A549 (cell line): ENCODE data around the gene ICAM4. TPM values are rescaled to one million over a fixed set of nuclear protein-coding genes. Genes with fewer than 3 reads are reported as not detected.
A peak's percentile ranks its signal among the peaks of the same experiment; 100 is the strongest.

Experiments
- ATAC-seq, 2 experiments: fragments of 200-7000 bp in 1 of 2; fragments of >200 bp in 1 of 2; cut with Nextera tagmentation in 1 of 2; cut with Tn5 transposase in 1 of 2; 3 replicates each; pipeline versions ENCODE4 v1.8.0 to v1.9.1; 2018 to 2020; ENCODE audit warnings: mild to moderate bottlenecking in 1 of 2, moderate library complexity in 1 of 2
- CTCF ChIA-PET: fragments of 300-600 bp; sonication (Branson Sonifier 250); formaldehyde crosslinking; extraction: SDS; loops from one replicate; lab custom pipeline; 2021; ENCODE audit warnings: antibody characterized with exemption, inconsistent platforms; lab: Yijun Ruan, JAX
- POLR2A ChIA-PET: fragments of 350-600 bp; formaldehyde crosslinking; extraction: SDS; loops from one replicate; lab custom pipeline; 2021; ENCODE audit warnings: antibody characterized with exemption, inconsistent platforms; lab: Yijun Ruan, JAX
- DNase-seq, 2 experiments: peaks; one replicate each; pipeline versions ENCODE4 v3.0.0 to v3.0.0-alpha.2; 2011 to 2016; ENCODE audit warnings: low read depth in 1 of 2, low spot score in 1 of 2
- FAIRE-seq: peaks from 2 replicates; lab custom pipeline; 2011; peaks lifted over from hg19 to GRCh38; lab: Jason Lieb, UNC
- H3K27ac ChIP-seq, 2 experiments: fragments of >200 bp; sonication (Bioruptor Twin); formaldehyde crosslinking; 3 replicates each; pipeline ENCODE4 v1.5.1; 2016 to 2017
- H3K4me1 ChIP-seq: fragments of >200 bp; sonication (Bioruptor Twin); formaldehyde crosslinking; 3 replicates; pipeline ENCODE4 v1.6.1; 2016
- H3K4me2 ChIP-seq: fragments of >200 bp; sonication (Bioruptor Twin); formaldehyde crosslinking; 3 replicates; pipeline ENCODE4 v1.6.1; 2016
- H3K4me3 ChIP-seq: fragments of >200 bp; sonication (Bioruptor Twin); formaldehyde crosslinking; 3 replicates; pipeline ENCODE4 v1.5.1; 2016
- H3K9me3 ChIP-seq: fragments of >200 bp; sonication (Bioruptor Twin); formaldehyde crosslinking; 3 replicates; pipeline ENCODE4 v1.6.1; 2016
- ATOH8 ChIP-seq: fragments of 250-450 bp; sonication (Bioruptor Pico); IDR thresholded peaks from 2 replicates; pipeline ENCODE4 v1.5.0; 2020; ENCODE audit warnings: low read depth, mild to moderate bottlenecking, moderate library complexity
- BHLHE40 ChIP-seq: IDR thresholded peaks from 2 replicates; pipeline ENCODE4 v1.6.1; 2012; ENCODE audit warnings: low read depth, low read length, inconsistent platforms
- CBX8 ChIP-seq: fragments of 200-600 bp; sonication (generic); IDR thresholded peaks from 2 replicates; pipeline ENCODE4 v1.6.1; 2016
- CHD4 ChIP-seq: fragments of 200-600 bp; sonication (generic); IDR thresholded peaks from 2 replicates; pipeline ENCODE4 v1.6.1; 2016; ENCODE audit warnings: antibody characterized with exemption, mild to moderate bottlenecking, borderline replicate concordance
- CTCF ChIP-seq: fragments of >200 bp; sonication (Bioruptor Twin); formaldehyde crosslinking; IDR thresholded peaks from 3 replicates; pipeline ENCODE4 v1.5.1; 2016
- E2F6 ChIP-seq: IDR thresholded peaks from 2 replicates; pipeline ENCODE4 v1.6.1; 2012; ENCODE audit warnings: low read depth, borderline replicate concordance
- EHMT2 ChIP-seq: fragments of 200-600 bp; sonication (generic); IDR thresholded peaks from 2 replicates; pipeline ENCODE4 v1.6.1; 2016; ENCODE audit warnings: antibody characterized with exemption, low read depth, mild to moderate bottlenecking, moderate library complexity
- ESRRA ChIP-seq: fragments of 150-350 bp; IDR thresholded peaks from 2 replicates; pipeline ENCODE4 v1.6.1; 2014; ENCODE audit warnings: mild to moderate bottlenecking, low read length, borderline replicate concordance
- FOSL2 ChIP-seq, 2 experiments: fragments of 450-650 bp in 1 of 2; fragments of >200 bp in 1 of 2; sonication (Bioruptor Twin) in 1 of 2; formaldehyde crosslinking; IDR thresholded peaks; 2 replicates each; pipeline versions ENCODE4 v1.5.0 to v1.6.1; 2016 to 2020; ENCODE audit warnings: mild to moderate bottlenecking in 1 of 2, moderate library complexity in 1 of 2
- GATA3 ChIP-seq: IDR thresholded peaks from 2 replicates; pipeline ENCODE4 v1.6.1; 2012; ENCODE audit warnings: borderline replicate concordance
- HDAC2 ChIP-seq: fragments of 200-600 bp; sonication (generic); IDR thresholded peaks from 2 replicates; pipeline ENCODE4 v1.6.1; 2016
- HMGXB4 ChIP-seq: fragments of 250-450 bp; sonication (Bioruptor Pico); IDR thresholded peaks from 2 replicates; pipeline ENCODE4 v1.5.0; 2021; ENCODE audit warnings: mild to moderate bottlenecking, moderate library complexity, borderline replicate concordance
- HOXA7 ChIP-seq: fragments of 250-450 bp; sonication (Bioruptor Pico); IDR thresholded peaks from 2 replicates; pipeline ENCODE4 v1.5.0; 2020; ENCODE audit warnings: mild to moderate bottlenecking, moderate library complexity
- HOXB13 ChIP-seq: fragments of 250-450 bp; sonication (Bioruptor Pico); IDR thresholded peaks from 2 replicates; pipeline ENCODE4 v1.5.0; 2020; ENCODE audit warnings: low read depth, mild to moderate bottlenecking, moderate library complexity
- HOXB5 ChIP-seq: fragments of 250-450 bp; sonication (Bioruptor Pico); IDR thresholded peaks from 2 replicates; pipeline ENCODE4 v1.5.0; 2020; ENCODE audit warnings: mild to moderate bottlenecking, moderate library complexity
- KDM5A ChIP-seq: fragments of 200-600 bp; sonication (generic); IDR thresholded peaks from 2 replicates; pipeline ENCODE4 v1.6.1; 2016; ENCODE audit warnings: antibody characterized with exemption, mild to moderate bottlenecking
- MAX ChIP-seq: IDR thresholded peaks from 2 replicates; pipeline ENCODE4 v1.6.1; 2012
- MYC ChIP-seq: IDR thresholded peaks from 2 replicates; pipeline ENCODE4 v1.6.1; 2012; ENCODE audit warnings: mild to moderate bottlenecking, inconsistent platforms, low read length, improper control_type of control experiment, borderline replicate concordance
- NR3C1 ChIP-seq: fragments of >200 bp; sonication (Bioruptor Twin); formaldehyde crosslinking; IDR thresholded peaks from 3 replicates; pipeline ENCODE4 v1.6.1; 2017
- PHF8 ChIP-seq: fragments of 200-600 bp; sonication (generic); IDR thresholded peaks from 2 replicates; pipeline ENCODE4 v1.6.1; 2016; ENCODE audit warnings: low read depth, mild to moderate bottlenecking, antibody characterized with exemption, moderate library complexity, borderline replicate concordance
- POLR2A ChIP-seq: IDR thresholded peaks from 2 replicates; pipeline ENCODE4 v1.6.1; 2012; ENCODE audit warnings: mild to moderate bottlenecking, low read length
- POLR2AphosphoS2 ChIP-seq: conservative IDR thresholded peaks from 2 replicates; pipeline ENCODE4 v1.6.1; 2012; ENCODE audit warnings: low read length, improper control_type of control experiment, inconsistent platforms
- RCOR1 ChIP-seq: fragments of 150-350 bp; IDR thresholded peaks from 2 replicates; pipeline ENCODE4 v1.6.1; 2014; ENCODE audit warnings: antibody characterized with exemption, low read length, low read depth
- RFX5 ChIP-seq: fragments of 450-650 bp; IDR thresholded peaks from 2 replicates; pipeline ENCODE4 v1.7.1; 2014; ENCODE audit warnings: antibody characterized with exemption, mild to moderate bottlenecking, moderate library complexity
- RNF2 ChIP-seq: fragments of 200-600 bp; sonication (generic); IDR thresholded peaks from 2 replicates; pipeline ENCODE4 v1.6.1; 2016; ENCODE audit warnings: low read depth, mild to moderate bottlenecking, antibody characterized with exemption, moderate library complexity, borderline replicate concordance
- SMC3 ChIP-seq: fragments of >200 bp; sonication (Bioruptor Twin); formaldehyde crosslinking; IDR thresholded peaks from 3 replicates; pipeline ENCODE4 v1.6.1; 2018; ENCODE audit warnings: inconsistent platforms
- SREBF2 ChIP-seq: fragments of 450-650 bp; IDR thresholded peaks from 2 replicates; pipeline ENCODE4 v1.6.1; 2014; ENCODE audit warnings: mild to moderate bottlenecking, moderate library complexity
- USF2 ChIP-seq: fragments of 450-650 bp; IDR thresholded peaks from 2 replicates; pipeline ENCODE4 v1.6.1; 2014; ENCODE audit warnings: antibody characterized with exemption
- ZC3H11A ChIP-seq: fragments of 450-650 bp; IDR thresholded peaks from 2 replicates; pipeline ENCODE4 v1.6.1; 2014; ENCODE audit warnings: antibody characterized with exemption, mild to moderate bottlenecking
- ZFP36 ChIP-seq: fragments of 450-650 bp; IDR thresholded peaks from 2 replicates; pipeline ENCODE4 v1.6.1; 2014; ENCODE audit warnings: borderline replicate concordance; ENCODE audit not compliant: partially characterized antibody
- ZNF302 ChIP-seq: fragments of 250-450 bp; sonication (Bioruptor Pico); IDR thresholded peaks from 2 replicates; pipeline ENCODE4 v1.9.0; 2021; ENCODE audit warnings: inconsistent platforms, mild to moderate bottlenecking, moderate library complexity
- WGBS: methylation state at CpG from one replicate; pipeline ENCODE4 v1.1.6; 2017; ENCODE audit errors: missing lambda C conversion rate; 5-methylcytosine and 5-hydroxymethylcytosine counted together
- polyA plus RNA-seq, 4 experiments: library from polyadenylated mRNA; depleted of rRNA in 3 of 4; stranded (reverse); fragments of >200 nt; fragmentation: RNase III in 1 of 4; extraction: RNeasy Plus Mini Kit Qiagen cat#74134 plus additional on column Dnase treatment in 1 of 4; gene quantifications; 2 replicates in 3 of 4; 3 replicates in 1 of 4; pipeline ENCODE4 v1.2.3, GENCODE V29; 2011 to 2017
- TF ChIP-seq, protein P1 (sequence below): IDR thresholded peaks from 2 replicates; pipeline ENCODE4 v1.6.1; 2012
- TF ChIP-seq, protein P2 (sequence below): fragments of >200 bp; sonication (Bioruptor Twin); formaldehyde crosslinking; IDR thresholded peaks from 2 replicates; pipeline ENCODE4 v1.6.1; 2016

Gene ICAM4
- polyA plus RNA-seq, 2 of the 4 experiments (the other 2 are of a cell fraction): not detected

- peaks cover 12% of the 10 kb centered on the region for H3K4me1 ChIP-seq
- ATAC-seq: peak; percentile 84 to 90
- DNase-seq: peak; percentile 64 to 76
- H3K4me2 ChIP-seq: peak within 1 kb of the TSS; percentile 82
- H3K9me3 ChIP-seq: no peaks in the 10 kb centered on the region
- H3K27ac ChIP-seq: peak within 1 kb of the TSS; percentile 87 to 95
- no peak for FAIRE-seq
- peak within 1 kb of the TSS; percentile 73 for H3K4me3 ChIP-seq
- 4% methylated on average over 26 of the region's 55 CpGs for WGBS
- POLR2A ChIA-PET: interaction anchor here (0.5 to 1.0 kb wide), 2 partner anchors 15 to 18 kb away, joined by 3 to 7 read pairs; partner anchors contain the start of gene RAVER1
- CTCF ChIA-PET: interaction anchor here (0.5 to 1.3 kb wide), 2 partner anchors 8 to 73 kb away, joined by 3 to 5 read pairs; no protein-coding TSS in a partner anchor
- TF ChIP-seq HOXB5: no peak
- TF ChIP-seq NR3C1: no peak
- no peak for TF ChIP-seq CBX8
- no peak for TF ChIP-seq ESRRA
- no peak for TF ChIP-seq MYC
- no peak for TF ChIP-seq HMGXB4 (CRISPR knock-in tag)
- TF ChIP-seq ZC3H11A: no peak
- TF ChIP-seq HOXA7: no peak
- TF ChIP-seq FOSL2 (IDR thresholded peaks at IDR 0.05): no peak
- peak; percentile 64 for TF ChIP-seq FOSL2 (CRISPR knock-in tag; IDR thresholded peaks at IDR 0.05)
- no peak for TF ChIP-seq RCOR1
- TF ChIP-seq MAX: peak; percentile 70
- TF ChIP-seq PHF8: peak; percentile 41; the same call in 1 of the 2 replicates
- no peak for TF ChIP-seq EHMT2
- TF ChIP-seq POLR2A: peak; percentile 73
- TF ChIP-seq, protein P1, sequence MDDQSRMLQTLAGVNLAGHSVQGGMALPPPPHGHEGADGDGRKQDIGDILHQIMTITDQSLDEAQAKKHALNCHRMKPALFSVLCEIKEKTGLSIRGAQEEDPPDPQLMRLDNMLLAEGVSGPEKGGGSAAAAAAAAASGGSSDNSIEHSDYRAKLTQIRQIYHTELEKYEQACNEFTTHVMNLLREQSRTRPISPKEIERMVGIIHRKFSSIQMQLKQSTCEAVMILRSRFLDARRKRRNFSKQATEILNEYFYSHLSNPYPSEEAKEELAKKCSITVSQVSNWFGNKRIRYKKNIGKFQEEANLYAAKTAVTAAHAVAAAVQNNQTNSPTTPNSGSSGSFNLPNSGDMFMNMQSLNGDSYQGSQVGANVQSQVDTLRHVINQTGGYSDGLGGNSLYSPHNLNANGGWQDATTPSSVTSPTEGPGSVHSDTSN: no peak
- no peak for TF ChIP-seq HDAC2
- TF ChIP-seq RFX5: no peak
- peak; percentile 94 for TF ChIP-seq USF2
- peak; percentile 90 for TF ChIP-seq KDM5A
- TF ChIP-seq SMC3: no peak
- TF ChIP-seq ZFP36: no peak
- TF ChIP-seq POLR2AphosphoS2: peak; percentile 93
- no peak for TF ChIP-seq HOXB13 (CRISPR knock-in tag)
- TF ChIP-seq RNF2: no peak
- no peak for TF ChIP-seq SREBF2
- no peak for TF ChIP-seq ATOH8 (CRISPR knock-in tag)
- TF ChIP-seq CTCF: no peak
- no peak for TF ChIP-seq ZNF302 (CRISPR knock-in tag)
- no peak for TF ChIP-seq E2F6
- TF ChIP-seq, protein P2, sequence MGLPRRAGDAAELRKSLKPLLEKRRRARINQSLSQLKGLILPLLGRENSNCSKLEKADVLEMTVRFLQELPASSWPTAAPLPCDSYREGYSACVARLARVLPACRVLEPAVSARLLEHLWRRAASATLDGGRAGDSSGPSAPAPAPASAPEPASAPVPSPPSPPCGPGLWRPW: no peak
- TF ChIP-seq GATA3: no peak
- no peak for TF ChIP-seq CHD4
- peak; percentile 35; the same call in 1 of the 2 replicates for TF ChIP-seq BHLHE40
These were observed 28.8 kb downstream of the ICAM4 start, which contains the start of gene FDX2 for GRCh38 chr19:10315335-10316214. FDX2 (minus strand) TSS chr19:10316015; CDS start chr19:10315996, 19 bp downstream.
